Caco-2 (cell line): Measurements from ENCODE around the gene NOPCHAP1. TPM values are rescaled to one million over a fixed set of nuclear protein-coding genes. Genes with fewer than 3 reads are reported as not detected.
A peak's percentile ranks its signal among the peaks of the same experiment; 100 is the strongest.

Experiments used
- BruUV-seq: library from RNA; stranded (reverse); fragments of 400-500 nt; replicated peaks from 2 replicates; lab custom pipeline; 2021; lab: Mats Ljungman, UMichigan
- CTCF ChIA-PET: fragments of 300-600 bp; sonication (Branson Sonifier 250); formaldehyde crosslinking; loops from one replicate; lab custom pipeline; 2022; ENCODE audit warnings: antibody characterized with exemption; lab: Charles Lee
- POLR2A ChIA-PET: fragments of 300-600 bp; sonication (Branson Sonifier 250); formaldehyde crosslinking; loops from one replicate; lab custom pipeline; 2022; ENCODE audit warnings: antibody characterized with exemption; lab: Charles Lee
- DNase-seq, 2 experiments: peaks; one replicate each; pipeline versions ENCODE4 v3.0.0 to v3.0.0-alpha.2; 2020 to 2022
- H3K27me3 ChIP-seq: replicated peaks from 2 replicates; pipeline ENCODE4 v1.6.0; 2011; ENCODE audit warnings: low read length; ENCODE audit not compliant: control insufficient read depth, insufficient read depth
- H3K36me3 ChIP-seq: 2 replicates; pipeline ENCODE4 v1.5.1; 2011; ENCODE audit warnings: low read length; ENCODE audit not compliant: control insufficient read depth, insufficient read depth
- H3K4me1 ChIP-seq: fragments of 250-450 bp; sonication (Bioruptor Pico); 2 replicates; pipeline ENCODE4 v1.5.1; 2020; ENCODE audit warnings: mild to moderate bottlenecking
- H3K4me3 ChIP-seq: 2 replicates; pipeline ENCODE4 v1.5.1; 2011; ENCODE audit warnings: low read depth, mild to moderate bottlenecking, control low read depth, low read length
- H3K9me3 ChIP-seq: fragments of 250-450 bp; sonication (Bioruptor Pico); 2 replicates; pipeline ENCODE4 v1.5.1; 2020; ENCODE audit warnings: mild to moderate bottlenecking, moderate library complexity
- H3K27ac Mint-ChIP-seq: one replicate; pipeline ENCODE4 v1.8.0; 2022; ENCODE audit warnings: mixed read lengths; ENCODE audit not compliant: unreplicated experiment
- H3K27me3 Mint-ChIP-seq: one replicate; pipeline ENCODE4 v1.8.0; 2022; ENCODE audit warnings: mixed read lengths; ENCODE audit not compliant: insufficient read depth, unreplicated experiment
- H3K36me3 Mint-ChIP-seq: one replicate; pipeline ENCODE4 v1.8.0; 2022; ENCODE audit warnings: mild to moderate bottlenecking, mixed read lengths; ENCODE audit not compliant: insufficient read depth, unreplicated experiment
- H3K4me1 Mint-ChIP-seq: one replicate; pipeline ENCODE4 v1.8.0; 2022; ENCODE audit warnings: low read depth, mixed read lengths; ENCODE audit not compliant: unreplicated experiment
- H3K4me3 Mint-ChIP-seq: one replicate; pipeline ENCODE4 v1.8.0; 2022; ENCODE audit warnings: mild to moderate bottlenecking, moderate library complexity, mixed read lengths; ENCODE audit not compliant: unreplicated experiment
- H3K9me3 Mint-ChIP-seq: one replicate; pipeline ENCODE4 v1.8.0; 2022; ENCODE audit warnings: mixed read lengths; ENCODE audit not compliant: unreplicated experiment
- intact Hi-C: fragments of 100-400 bp; cut with micrococcal nuclease; formaldehyde crosslinking; loops from one replicate; pipeline ENCODE4 v1.10.0; 2022; ENCODE audit not compliant: unreplicated experiment
- total RNA-seq: library from RNA; stranded (reverse); gene quantifications from 2 replicates; pipeline ENCODE4 v1.2.3, GENCODE V29; 2022
- TF ChIP-seq, protein P1 (sequence below), 2 experiments: fragments of 200-600 bp in 1 of 2; IDR thresholded peaks; 1 replicate in 1 of 2; 2 replicates in 1 of 2; pipeline versions ENCODE4 v1.5.1 to v1.8.0; 2011 to 2022; ENCODE audit warnings: antibody characterized with exemption in 1 of 2, control low read depth in 1 of 2, inconsistent platforms in 1 of 2, low read depth in 1 of 2, low read length in 1 of 2, mild to moderate bottlenecking in 1 of 2, moderate library complexity in 1 of 2; ENCODE audit not compliant: insufficient read depth in 1 of 2, severe bottlenecking in 1 of 2, unreplicated experiment in 1 of 2

Gene NOPCHAP1
- total RNA-seq, 1 experiment from 2014 or later = 23.0 TPM

DNA sequence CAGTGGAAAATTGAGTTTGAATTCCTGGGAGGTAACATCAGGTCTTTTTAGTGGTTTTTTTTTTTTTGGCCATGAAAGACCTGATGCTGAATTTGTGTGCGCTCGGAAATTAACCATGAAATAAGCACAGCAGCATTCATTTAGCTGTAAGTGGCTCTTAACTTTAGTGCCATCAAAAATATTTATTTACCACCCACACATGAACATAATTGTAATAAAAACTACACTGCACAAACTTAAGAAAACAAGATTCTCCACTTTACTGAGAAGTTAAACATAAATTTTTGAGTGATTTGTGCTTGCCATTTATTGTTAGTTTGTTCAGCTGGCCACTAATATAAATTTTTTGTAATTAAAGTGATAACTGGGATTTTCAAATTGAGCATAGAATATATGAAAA is 30.4 kb upstream of the NOPCHAP1 start:
- Mint-ChIP-seq H3K9me3 (no peaks in the 10 kb centered on the region), H3K36me3 (peaks cover 8% of the 10 kb centered on the region), H3K4me3 (no peak overlapping the region), H3K4me1 (peaks cover 33% of the 10 kb centered on the region), H3K27me3 (no peaks in the 10 kb centered on the region), H3K27ac (no peak overlapping the region)
- H3K4me1 ChIP-seq = peaks cover 51% of the 10 kb centered on the region
- H3K36me3 ChIP-seq = no peaks in the 10 kb centered on the region
- ChIA-PET POLR2A (no interaction called here), CTCF (interaction anchor here (0.7 kb wide), 1 partner anchor 574 kb away, joined by 3 read pairs; no protein-coding TSS in a partner anchor)
- H3K9me3 ChIP-seq = no peaks in the 10 kb centered on the region
- no peak for DNase-seq
- intact Hi-C loops = loop anchor here (10.0 kb wide), 2 partner anchors 161 to 281 kb away; no protein-coding TSS in a partner anchor
- TF ChIP-seq, protein P1, sequence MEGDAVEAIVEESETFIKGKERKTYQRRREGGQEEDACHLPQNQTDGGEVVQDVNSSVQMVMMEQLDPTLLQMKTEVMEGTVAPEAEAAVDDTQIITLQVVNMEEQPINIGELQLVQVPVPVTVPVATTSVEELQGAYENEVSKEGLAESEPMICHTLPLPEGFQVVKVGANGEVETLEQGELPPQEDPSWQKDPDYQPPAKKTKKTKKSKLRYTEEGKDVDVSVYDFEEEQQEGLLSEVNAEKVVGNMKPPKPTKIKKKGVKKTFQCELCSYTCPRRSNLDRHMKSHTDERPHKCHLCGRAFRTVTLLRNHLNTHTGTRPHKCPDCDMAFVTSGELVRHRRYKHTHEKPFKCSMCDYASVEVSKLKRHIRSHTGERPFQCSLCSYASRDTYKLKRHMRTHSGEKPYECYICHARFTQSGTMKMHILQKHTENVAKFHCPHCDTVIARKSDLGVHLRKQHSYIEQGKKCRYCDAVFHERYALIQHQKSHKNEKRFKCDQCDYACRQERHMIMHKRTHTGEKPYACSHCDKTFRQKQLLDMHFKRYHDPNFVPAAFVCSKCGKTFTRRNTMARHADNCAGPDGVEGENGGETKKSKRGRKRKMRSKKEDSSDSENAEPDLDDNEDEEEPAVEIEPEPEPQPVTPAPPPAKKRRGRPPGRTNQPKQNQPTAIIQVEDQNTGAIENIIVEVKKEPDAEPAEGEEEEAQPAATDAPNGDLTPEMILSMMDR (IDR thresholded peaks at IDR 0.05; ENCODE audit: insufficient read depth in 1 of 2, low read depth in 1 of 2, low read length in 1 of 2, severe bottlenecking in 1 of 2, unreplicated experiment in 1 of 2) = no peak
- H3K4me3 ChIP-seq = no peak overlapping the region
- no TSS peak for BruUV-seq
- H3K27me3 ChIP-seq = no peaks in the 10 kb centered on the region

DNA sequence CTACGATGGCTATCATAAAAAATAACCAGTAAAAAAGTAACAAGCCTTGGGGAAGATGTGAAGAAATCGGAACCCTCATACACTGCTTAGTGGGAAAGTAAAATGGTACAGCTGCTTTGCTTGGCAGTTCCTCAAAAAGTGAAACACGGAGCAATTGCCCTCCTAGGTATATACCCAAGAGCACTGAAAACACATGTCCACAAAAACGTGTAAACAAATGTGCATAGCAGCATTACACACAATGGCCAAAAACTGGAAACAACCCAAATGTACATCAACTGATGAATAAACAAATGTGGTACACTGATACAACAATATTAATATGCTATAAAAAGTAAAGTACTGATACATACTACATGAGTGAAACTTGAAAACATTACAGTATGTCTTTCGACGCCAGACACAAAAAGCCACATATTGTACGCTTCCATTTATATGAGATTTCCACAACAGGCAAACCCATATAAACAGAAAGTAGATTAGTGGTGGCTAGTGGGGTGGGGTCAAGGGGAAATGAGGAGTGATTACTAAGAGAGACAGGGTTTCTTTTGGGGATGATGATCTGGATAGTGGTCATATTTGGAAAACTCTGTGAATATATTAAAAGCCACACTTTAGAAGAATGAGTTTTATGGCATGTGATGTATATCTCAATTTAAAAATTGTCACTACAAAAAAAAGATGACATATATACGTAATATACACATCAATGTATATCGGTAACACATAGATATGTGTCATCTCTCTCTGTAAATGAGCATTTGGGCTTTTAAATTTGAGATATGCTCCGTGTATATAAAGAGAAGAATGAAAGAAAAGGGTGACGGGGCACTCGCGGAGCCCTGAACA is 29.0 kb upstream of the NOPCHAP1 start:
- H3K27me3 ChIP-seq = no peaks in the 10 kb centered on the region
- no peaks in the 10 kb centered on the region for H3K9me3 ChIP-seq
- peak overlapping the region; percentile 94 for H3K4me3 Mint-ChIP-seq
- H3K4me1 ChIP-seq = peaks cover 40% of the 10 kb centered on the region
- H3K4me1 Mint-ChIP-seq = peaks cover 31% of the 10 kb centered on the region
- H3K36me3 ChIP-seq = no peaks in the 10 kb centered on the region
- DNase-seq = no peak
- ChIA-PET CTCF (no interaction called here), POLR2A (no interaction called here)
- H3K36me3 Mint-ChIP-seq = peaks cover 8% of the 10 kb centered on the region
- TF ChIP-seq, protein P1 (IDR thresholded peaks at IDR 0.05; ENCODE audit: insufficient read depth in 1 of 2, low read depth in 1 of 2, low read length in 1 of 2, severe bottlenecking in 1 of 2, unreplicated experiment in 1 of 2) = no peak
- intact Hi-C loops = loop anchor here (10.0 kb wide), 2 partner anchors 162 to 282 kb away; no protein-coding TSS in a partner anchor
- H3K27ac Mint-ChIP-seq = no peak overlapping the region
- BruUV-seq = TSS peak; percentile 35
- peak overlapping the region; percentile 94 for H3K4me3 ChIP-seq
- no peaks in the 10 kb centered on the region for H3K27me3 Mint-ChIP-seq
- no peaks in the 10 kb centered on the region for H3K9me3 Mint-ChIP-seq

DNA sequence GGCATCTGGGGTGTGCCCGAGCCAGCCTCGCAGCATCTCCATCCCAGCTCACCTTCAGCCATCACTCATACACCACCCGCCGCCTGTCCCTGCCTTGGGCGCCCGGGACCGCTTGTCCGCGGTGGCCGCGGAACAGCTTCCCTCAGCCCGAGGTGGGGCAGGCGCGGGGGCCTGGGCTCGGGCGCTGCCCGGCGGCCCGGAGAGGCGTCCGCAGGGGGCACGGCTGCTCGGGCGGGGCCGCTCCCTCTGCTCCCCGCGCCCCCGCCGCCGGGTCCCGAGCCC is 28.5 kb upstream of the NOPCHAP1 start:
- peak overlapping the region; percentile 94 for H3K4me3 Mint-ChIP-seq
- H3K9me3 Mint-ChIP-seq = no peaks in the 10 kb centered on the region
- BruUV-seq = no TSS peak
- Histone ChIP-seq H3K4me1 (peaks cover 34% of the 10 kb centered on the region), H3K4me3 (peak overlapping the region; percentile 94), H3K9me3 (no peaks in the 10 kb centered on the region), H3K27me3 (no peaks in the 10 kb centered on the region), H3K36me3 (no peaks in the 10 kb centered on the region)
- H3K4me1 Mint-ChIP-seq = peaks cover 26% of the 10 kb centered on the region
- no peaks in the 10 kb centered on the region for H3K27me3 Mint-ChIP-seq
- peaks cover 8% of the 10 kb centered on the region for H3K36me3 Mint-ChIP-seq
- ChIA-PET POLR2A (no interaction called here), CTCF (no interaction called here)
- peak in 1 of 2 experiments; percentile 37 for DNase-seq
- H3K27ac Mint-ChIP-seq = peak overlapping the region; percentile 94
- TF ChIP-seq, protein P1 (IDR thresholded peaks at IDR 0.05; ENCODE audit: insufficient read depth in 1 of 2, low read depth in 1 of 2, low read length in 1 of 2, severe bottlenecking in 1 of 2, unreplicated experiment in 1 of 2) = no peak
- intact Hi-C loops = loop anchor here (10.0 kb wide), 2 partner anchors 163 to 283 kb away; no protein-coding TSS in a partner anchor
